8988T (cell line): Measurements from ENCODE around the gene MSS51.
"Not testable (repeated sequence)": the region's sequence is repeated elsewhere in the genome, so short reads cannot be mapped to it uniquely, and the experiment has no call there.

ENCODE experiments used
- DNase-seq: peaks from one replicate; pipeline ENCODE4 v3.0.0; 2011

The MSS51 gene

GRCh38 chr10:73413528-73414229 is 19.7 kb downstream of the MSS51 start, which contains the start of gene ANXA7:
Gene ANXA7 (minus strand): TSS chr10:73414058. CDS start chr10:73400856, 13,202 bp downstream.
- peak; percentile 86 for DNase-seq

DNA sequence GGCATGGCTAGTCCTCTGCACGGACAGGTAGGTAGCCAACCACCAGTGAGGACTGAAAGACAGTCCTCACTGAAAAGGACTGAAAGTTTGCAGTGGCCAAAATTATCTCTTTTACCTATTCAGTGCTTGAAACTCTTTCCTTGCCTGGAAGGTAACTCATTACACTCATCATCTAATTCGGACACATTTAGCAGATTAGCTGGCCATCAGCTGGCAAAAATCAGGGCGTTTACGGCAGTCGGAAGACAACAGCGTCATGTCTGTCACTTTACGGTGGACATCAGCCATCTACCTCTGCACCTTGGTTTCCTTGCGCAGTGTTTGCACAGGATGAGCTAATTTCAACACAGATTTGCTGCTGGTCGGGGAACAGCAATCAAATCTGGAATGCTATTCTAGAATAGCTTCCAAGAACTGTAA is 20.2 kb downstream of the MSS51 start:
- no peak for DNase-seq

DNA sequence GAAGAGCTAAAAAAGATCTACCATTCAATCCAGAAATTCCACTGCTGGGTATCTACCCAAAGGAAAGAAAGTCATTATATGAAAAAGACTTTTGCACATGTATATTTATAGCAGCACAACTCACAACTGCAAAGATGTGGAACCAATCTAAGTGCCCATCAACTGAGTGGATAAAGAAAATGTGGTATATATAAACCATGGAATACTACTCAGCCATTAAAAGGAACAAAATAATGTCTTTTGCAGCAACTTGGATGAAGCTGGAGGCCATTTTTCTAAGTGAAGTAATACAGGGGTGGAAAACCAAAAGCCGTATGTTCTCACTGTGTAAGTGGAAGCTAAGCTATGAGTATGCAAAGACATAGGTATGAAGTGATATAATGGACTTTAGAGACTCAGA is 22.5 kb downstream of the MSS51 start:
- no peak for DNase-seq

GRCh38 chr10:73408978-73409521 is 24.3 kb downstream of the MSS51 start:
- DNase-seq: no peak

GRCh38 chr10:73408061-73408460 is 25.3 kb downstream of the MSS51 start:
- no peak for DNase-seq

DNA sequence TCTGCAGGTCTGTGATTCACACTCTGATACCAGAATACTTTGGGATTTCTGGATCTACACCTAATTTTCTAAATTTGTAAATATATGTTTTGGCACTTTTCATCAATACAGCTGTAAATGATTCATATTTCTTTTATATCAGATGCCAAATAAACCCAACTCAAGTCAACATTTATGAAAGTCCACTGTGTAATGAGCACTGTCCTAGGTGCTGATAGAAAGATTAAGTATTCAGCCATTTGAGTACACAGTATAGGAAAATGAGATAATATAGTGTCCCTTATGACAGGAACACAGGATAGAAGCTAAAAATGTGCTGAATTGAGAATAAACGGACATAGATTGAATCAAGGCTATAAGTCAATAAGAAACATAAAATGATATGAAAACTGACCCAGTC is 25.9 kb downstream of the MSS51 start:
- no peak for DNase-seq

GRCh38 chr10:73406846-73407245 is 26.5 kb downstream of the MSS51 start:
- no peak for DNase-seq

DNA sequence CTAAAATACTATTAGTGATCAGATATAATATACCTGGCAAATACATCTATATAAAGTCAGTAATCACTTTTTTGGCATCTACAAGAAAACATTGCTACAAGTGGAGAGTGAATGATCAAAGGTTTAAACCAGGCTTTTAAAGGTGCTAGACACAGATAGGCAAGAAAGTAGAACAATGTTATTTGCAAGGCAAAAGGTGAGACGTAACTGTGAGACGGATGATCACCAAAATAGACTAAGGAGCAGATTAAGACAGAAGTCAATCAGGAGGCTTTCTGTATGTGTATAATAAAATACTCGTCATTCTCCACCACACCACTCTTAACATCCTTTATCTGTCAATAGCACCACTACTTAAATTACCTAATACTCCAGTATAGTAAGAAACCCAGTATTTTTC is 27.8 kb downstream of the MSS51 start:
- DNase-seq: no peak

DNA sequence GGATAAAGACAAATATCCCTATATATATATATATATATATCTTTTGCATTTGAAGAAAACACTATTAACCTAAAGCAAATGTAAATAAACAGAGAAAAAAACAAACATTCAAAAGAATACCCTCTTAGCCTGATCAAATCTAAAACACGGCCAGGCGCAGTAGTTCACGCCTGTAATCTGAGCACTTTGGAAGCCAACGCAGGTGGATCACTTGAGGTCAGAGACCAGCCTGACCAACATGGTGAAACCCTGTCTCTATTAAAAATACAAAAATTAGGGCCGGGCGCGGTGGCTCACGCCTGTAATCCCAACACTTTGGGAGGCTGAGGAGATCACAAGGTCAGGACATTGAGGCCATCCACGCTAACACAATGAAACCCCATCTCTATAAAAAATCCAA is 28.7 kb downstream of the MSS51 start:
- DNase-seq: no peak

DNA sequence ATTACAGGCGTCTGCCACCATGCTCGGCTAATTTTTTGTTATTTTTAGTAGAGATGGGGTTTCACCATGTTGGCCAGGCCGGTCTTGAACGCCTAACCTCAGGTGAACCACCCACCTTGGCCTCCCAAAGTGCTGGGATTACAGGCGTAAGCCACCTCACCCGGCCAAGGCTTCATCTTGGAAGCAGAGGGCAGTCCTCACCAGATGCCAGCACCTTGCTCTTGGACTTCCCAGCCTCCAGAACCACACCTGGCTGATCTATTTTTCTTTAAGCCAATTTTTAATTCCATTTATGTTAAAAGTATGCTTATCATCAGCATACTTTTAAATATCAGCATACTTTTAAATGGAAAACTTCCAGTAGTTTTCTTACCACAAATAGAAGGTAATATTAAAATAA is 31.7 kb downstream of the MSS51 start:
- DNase-seq: no peak

GRCh38 chr10:73399063-73399462 is 34.3 kb downstream of the MSS51 start:
- DNase-seq: no peak

DNA sequence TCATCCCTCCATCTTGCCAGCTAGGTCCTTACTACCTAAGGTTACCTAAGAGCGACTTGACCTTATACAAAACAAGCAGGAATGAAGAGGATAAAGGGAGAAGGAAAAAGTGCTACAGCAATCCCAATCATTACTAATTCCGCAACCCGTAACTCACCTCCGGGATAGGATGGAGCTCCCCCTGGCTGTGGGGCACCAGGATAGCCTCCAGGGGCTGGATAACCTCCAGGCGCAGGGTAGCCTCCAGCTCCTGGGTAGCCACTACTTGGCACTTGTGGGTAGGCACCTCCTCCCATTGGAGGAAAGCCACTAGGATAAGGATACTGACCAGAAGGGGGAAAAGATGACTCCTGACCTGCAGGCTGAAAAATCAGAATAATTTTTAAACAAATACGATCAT is 35.3 kb downstream of the MSS51 start:
- no peak for DNase-seq

DNA sequence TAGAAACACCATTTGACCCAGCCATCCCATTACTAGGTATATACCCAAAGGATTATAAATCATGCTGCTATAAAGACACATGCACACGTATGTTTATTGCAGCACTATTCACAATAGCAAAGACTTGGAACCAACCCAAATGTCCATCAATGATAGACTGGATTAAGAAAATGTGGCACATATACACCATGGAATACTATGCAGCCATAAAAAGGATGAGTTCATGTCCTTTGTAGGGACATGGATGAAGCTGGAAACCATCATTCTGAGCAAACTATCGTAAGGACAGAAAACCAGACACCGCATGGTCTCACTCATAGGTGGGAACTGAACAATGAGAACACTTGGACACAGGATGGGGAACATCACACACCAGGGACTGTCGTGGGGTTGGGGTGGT is 39.0 kb downstream of the MSS51 start:
- not testable (repeated sequence) for DNase-seq

- DNase-seq: no peak
These were observed 45.1 kb downstream of the MSS51 start for GRCh38 chr10:73388228-73388627.

- DNase-seq: no peak
These were observed 46.8 kb downstream of the MSS51 start for GRCh38 chr10:73386583-73386982.

DNA sequence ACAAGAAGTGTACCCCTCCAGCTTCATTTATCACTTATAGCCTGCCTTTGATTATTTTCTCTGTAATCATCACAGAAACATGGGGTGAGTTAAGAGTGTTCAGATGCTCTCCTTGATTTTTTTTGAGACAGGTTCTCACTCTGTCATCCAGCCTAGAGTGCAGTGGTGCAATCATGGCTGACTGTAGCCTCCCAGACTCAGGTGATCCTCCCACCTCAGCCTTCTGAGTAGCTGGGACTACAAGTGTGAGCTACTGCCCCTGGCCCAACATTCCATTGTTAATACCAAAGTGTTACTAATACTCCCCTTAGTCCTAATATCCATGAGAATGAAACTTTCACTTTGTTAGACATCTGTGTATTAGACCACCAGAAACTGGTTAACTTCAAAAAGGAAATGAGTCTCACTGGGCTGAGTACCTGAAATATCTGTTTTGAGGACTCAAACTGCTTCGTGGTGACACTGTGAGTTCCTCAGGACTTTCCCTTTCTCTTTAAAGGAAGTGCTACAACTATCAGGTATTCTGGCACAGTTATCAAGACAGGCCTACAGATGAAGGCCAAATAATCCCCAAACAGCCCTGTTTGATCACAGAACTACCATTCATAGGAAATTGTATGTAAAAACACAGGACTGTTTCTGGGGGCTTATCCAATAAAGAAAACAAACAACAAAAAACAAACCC is 54.2 kb downstream of the MSS51 start:
- no peak for DNase-seq

DNA sequence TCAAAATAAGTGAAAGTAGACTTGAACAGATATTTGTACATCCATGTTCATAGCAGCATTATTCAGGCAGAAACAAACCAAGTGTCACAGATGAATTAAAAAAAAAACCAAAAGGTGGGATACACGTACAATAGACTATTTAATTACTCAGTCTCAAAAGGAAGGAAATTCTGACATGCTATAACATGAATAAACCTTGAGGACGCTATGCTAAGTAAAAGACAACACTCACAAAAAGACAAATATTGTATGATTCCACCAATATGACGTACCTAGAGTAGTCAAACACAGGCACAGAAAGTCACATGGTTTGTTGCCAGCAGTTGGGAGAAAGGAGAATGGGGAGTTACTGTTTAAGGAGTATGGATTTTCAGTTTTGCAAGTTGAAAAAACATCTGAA is 56.7 kb downstream of the MSS51 start:
- DNase-seq: no peak
